ENCODE results near the gene GABRR2.

The GABRR2 gene

GRCh38 chr6:89251976-89252375, 63.1 kb downstream of the GABRR2 start:
- peak; percentile 52 for DNase-seq (ENCODE audit: low spot score)

GRCh38 chr6:89251170-89251569, 63.9 kb downstream of the GABRR2 start:
- TF ChIP-seq, protein P1, sequence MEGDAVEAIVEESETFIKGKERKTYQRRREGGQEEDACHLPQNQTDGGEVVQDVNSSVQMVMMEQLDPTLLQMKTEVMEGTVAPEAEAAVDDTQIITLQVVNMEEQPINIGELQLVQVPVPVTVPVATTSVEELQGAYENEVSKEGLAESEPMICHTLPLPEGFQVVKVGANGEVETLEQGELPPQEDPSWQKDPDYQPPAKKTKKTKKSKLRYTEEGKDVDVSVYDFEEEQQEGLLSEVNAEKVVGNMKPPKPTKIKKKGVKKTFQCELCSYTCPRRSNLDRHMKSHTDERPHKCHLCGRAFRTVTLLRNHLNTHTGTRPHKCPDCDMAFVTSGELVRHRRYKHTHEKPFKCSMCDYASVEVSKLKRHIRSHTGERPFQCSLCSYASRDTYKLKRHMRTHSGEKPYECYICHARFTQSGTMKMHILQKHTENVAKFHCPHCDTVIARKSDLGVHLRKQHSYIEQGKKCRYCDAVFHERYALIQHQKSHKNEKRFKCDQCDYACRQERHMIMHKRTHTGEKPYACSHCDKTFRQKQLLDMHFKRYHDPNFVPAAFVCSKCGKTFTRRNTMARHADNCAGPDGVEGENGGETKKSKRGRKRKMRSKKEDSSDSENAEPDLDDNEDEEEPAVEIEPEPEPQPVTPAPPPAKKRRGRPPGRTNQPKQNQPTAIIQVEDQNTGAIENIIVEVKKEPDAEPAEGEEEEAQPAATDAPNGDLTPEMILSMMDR (IDR thresholded peaks at IDR 0.05), result no peak

More at GRCh38 chr6:89251976-89252375, 63.1 kb downstream of the GABRR2 start:
- Histone ChIP-seq H3K4me3 (no peak overlapping the region), H3K27ac (no peak overlapping the region)
- TF ChIP-seq, protein P1 (IDR thresholded peaks at IDR 0.05), result no peak

DNA sequence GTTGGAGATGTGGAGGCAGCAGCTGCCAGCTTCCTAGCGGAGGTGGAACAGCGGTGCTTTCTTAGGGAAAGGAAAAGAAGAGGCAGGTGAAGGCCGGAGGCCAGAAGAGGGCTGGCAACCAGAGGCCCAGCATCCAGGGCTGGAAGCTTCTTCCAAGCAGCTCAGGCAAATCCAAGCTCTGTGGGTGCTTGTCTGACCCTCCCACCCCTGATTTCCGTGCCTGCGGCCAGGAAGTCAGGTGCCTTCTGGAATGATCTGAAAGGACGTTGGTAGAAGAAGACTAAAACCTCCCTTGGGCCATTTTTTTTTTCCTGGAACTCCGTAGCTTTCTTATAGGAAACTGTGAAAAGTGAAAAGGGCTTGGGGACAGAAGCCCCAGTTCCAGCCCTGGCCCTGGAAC, 64.9 kb downstream of the GABRR2 start:
- TF ChIP-seq, protein P1 (IDR thresholded peaks at IDR 0.05), result no peak
- Histone ChIP-seq H3K4me3 (no peak overlapping the region), H3K27ac (no peak overlapping the region)
- no peak for DNase-seq (ENCODE audit: low spot score)

More at GRCh38 chr6:89251170-89251569, 63.9 kb downstream of the GABRR2 start:
- Histone ChIP-seq H3K27ac (no peak overlapping the region), H3K4me3 (no peak overlapping the region)
- DNase-seq (ENCODE audit: low spot score), result peak; percentile 41

DNA sequence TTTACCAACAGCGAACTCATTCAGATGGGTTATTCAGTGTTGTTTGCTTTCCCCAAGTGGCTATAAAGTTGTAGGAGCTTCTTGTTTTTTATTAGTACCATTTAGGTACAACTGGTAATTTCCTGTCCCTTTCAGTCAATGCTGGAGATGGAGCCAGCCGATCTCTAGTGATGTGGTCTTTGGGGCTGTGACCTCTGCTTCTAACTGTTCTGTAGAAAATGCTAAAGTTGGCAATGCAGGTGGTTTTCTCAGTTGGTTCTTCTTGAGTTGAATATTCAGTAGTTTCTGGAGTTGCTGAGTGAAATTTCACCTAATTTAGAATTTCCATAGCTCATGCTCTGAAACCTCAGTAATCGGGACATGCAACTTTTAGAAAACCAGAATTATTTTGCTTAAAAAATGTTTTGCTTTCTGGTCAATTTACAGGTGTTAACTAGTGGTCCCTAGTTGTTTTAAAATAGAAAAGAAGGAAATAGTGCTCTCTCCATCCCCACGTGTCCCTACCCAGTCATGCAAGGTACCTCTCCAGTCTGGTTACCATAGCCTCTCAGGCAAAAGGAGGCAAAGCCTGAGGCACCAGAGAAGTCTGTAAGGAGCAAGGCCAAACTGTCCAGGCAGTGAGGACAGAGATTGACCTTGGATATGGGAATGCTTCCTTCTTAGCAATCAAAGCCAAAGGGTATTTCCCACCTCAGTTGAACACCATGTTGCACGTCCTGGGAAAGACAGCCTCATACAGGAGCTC, 70.7 kb downstream of the GABRR2 start:
- no peak for DNase-seq (ENCODE audit: low spot score)
- Histone ChIP-seq H3K27ac (no peak overlapping the region), H3K4me3 (no peak overlapping the region)
- TF ChIP-seq, protein P1 (IDR thresholded peaks at IDR 0.05), result no peak

- Histone ChIP-seq H3K27ac (no peak overlapping the region), H3K4me3 (no peak overlapping the region)
- TF ChIP-seq, protein P1 (IDR thresholded peaks at IDR 0.05), result no peak
- no peak for DNase-seq (ENCODE audit: low spot score)
These were observed 71.8 kb downstream of the GABRR2 start for GRCh38 chr6:89243331-89243629.

DNA sequence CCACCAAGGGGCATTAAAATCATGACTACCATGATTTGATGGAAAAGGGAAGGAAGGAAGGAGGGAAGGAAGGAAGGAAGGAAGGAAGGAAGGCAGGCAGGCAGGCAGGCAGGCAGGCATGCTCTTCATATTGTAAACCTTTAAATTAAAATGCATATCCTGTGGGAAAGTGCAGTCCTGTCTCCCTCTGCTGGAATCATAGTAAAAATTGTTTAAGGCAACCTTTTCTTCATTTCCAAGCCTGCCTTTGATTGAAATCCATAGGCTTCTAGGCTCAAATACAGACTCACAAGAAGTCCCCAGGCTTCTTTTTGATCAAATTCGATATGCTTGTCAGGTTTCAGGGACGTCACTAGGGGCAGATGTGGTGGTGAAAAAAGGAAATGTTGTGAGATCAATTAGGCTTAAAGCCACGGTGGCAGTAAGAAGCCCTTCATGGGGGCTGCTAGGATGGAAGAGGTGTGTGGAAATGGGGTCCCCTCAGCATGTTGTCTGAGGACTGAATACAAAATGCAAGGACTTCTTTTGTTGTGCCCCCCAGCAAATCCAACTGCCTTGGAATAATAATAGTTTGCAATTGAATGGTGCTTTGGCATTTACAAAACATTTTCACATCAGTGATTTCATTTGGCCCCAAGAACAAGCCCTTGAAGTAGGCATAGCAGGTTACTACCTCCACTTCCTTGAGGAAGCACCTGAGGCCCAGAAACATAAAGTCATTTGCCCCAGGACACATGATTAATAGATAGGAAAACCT, 72.3 kb downstream of the GABRR2 start:
- DNase-seq (ENCODE audit: low spot score), result no peak
- H3K27ac ChIP-seq, result no peak overlapping the region
- no peak overlapping the region for H3K4me3 ChIP-seq
- TF ChIP-seq, protein P1 (IDR thresholded peaks at IDR 0.05), result peak; percentile 32

DNA sequence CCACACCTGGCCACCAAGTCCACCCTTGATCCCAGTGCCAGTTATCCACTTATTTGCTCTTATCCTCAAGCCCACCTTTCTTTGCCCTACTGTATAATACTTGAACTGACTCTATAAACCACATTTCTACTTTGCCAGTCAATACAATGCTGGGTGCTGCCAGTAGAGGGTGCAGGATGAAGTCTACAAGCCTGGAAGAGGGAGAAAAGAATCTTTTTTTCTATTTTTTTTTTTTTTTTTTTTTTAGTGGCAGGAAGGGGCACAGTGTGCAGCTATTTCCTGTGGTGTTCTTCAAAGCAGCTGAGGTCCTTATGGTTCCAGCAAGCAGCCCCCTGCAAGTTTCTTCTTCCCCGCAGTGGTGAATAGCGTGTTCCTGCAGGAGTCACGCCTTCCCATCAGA, 75.8 kb downstream of the GABRR2 start:
- DNase-seq (ENCODE audit: low spot score), result no peak
- Histone ChIP-seq H3K4me3 (no peak overlapping the region), H3K27ac (no peak overlapping the region)
- TF ChIP-seq, protein P1 (IDR thresholded peaks at IDR 0.05), result no peak
